Measurements from ENCODE around the gene BUD23.
A peak's percentile ranks its signal among the peaks of the same experiment; 100 is the strongest.
"Not testable (repeated sequence)": the region's sequence is repeated elsewhere in the genome, so short reads cannot be mapped to it uniquely, and the experiment has no call there.

Gene BUD23

GRCh38 chr7:73702665-73703064 lies 19.3 kb downstream of the BUD23 start:
- no peak for DNase-seq

DNA sequence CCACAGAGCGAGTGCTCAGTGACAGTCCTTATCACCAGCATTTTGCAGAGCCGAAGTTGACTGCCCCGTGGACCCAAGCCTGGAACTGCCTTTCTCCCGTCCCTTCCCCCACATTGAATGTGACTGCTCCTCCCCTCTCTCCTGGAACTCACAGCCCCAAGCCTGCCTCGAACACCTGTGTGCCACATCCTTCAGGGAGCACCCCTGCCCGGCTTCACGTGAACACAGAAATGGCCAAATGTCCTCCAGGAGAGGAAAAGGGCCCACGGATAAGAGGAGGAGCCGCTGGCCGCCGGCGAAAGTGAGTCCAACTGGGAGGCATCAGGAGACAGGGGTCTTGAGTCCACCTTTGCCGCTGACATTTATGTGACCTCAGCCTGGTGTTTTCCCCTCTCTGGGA lies 19.8 kb downstream of the BUD23 start:
- no peak for DNase-seq

DNA sequence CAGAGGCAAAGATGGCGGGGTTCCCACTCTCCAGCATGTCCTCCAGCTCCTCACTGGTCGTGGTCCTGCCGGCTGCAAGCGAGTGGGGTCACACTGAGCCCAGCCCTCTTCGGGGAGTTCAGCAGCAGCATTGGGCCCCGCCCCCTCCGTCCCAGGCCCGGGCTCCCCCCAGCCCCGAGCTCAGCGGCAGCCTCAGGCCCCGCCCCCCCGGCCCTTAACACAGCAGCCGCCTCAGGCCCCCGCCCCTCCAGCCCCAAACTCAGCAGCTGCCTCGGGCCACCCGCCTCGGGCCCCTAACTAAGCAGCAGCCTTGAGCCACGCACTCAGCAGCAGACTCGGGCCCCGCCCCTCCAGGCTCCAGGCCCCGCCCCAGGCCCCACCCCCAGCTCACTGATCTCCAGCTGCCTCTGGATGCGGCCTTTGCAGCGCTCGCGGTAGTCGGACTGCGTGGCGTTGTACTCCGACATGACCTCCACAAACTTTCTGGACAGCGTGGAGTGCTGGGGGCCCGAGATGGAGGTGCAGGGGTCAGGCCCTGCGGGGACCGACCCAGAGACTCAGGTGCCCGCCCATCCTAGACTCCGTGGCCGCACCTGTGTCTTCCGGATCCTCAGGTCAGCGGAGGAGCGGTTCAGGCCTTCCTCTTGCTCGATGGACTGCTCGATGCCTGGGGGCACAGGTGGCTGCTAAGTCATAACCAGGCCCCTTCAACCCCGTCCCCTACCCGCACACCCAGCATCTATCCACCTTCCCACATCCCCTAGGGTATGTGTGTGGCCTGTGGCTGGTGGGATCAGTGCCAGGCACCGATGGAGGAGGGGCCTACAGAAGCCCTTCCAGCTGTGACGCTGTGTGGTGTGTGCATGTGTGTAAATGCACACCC lies 20.6 kb downstream of the BUD23 start:
- peak; percentile 24 for DNase-seq

DNA sequence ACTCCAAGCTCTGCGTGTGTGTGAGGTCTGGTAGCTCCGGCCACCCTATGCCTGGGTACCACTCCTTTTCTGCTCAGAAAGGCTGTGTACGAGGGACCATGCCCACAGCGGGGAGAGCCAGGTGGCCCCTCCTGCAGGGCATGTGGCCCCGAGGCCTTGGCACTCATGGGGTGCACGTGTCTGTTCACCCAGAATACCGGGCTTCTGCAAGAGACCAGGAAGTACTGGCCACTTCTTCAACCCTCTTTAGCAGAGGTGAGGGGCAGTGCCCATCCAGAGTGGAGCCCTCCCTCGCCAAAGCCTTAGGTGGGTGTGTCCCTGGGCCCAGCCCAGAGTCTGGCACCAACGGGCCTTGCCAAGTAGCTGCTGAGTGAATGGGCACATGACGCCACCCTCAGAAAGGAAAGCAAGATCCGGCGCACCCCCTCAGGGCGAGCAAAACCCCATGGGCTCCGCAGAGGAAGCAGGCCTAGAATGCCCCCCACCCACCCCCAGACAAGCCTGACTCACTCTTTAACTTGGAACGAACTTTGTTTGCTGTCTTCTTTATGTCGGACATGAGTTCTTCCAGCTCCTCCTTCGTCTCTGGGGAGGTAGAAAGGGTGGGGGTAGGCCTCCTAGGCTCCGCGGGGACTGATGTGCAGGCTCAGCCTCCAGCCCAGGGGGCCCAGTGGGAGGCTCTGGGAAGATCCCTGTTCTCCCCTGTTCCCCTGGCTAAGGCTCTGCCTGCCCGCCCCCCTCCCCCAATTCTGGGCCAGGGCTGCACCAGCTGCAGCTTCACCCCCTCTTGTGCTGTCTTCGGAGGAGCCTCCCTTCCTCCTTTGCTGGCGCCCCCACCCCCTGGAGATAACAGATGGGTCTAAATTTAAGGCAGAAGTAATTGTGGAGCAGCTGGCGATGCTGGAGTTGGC lies 21.5 kb downstream of the BUD23 start:
- DNase-seq = no peak

- no peak for DNase-seq
Measured at GRCh38 chr7:73705551-73705920, 22.1 kb downstream of the BUD23 start.

- no peak for DNase-seq
Measured at GRCh38 chr7:73706126-73707044, 23.0 kb downstream of the BUD23 start.

DNA sequence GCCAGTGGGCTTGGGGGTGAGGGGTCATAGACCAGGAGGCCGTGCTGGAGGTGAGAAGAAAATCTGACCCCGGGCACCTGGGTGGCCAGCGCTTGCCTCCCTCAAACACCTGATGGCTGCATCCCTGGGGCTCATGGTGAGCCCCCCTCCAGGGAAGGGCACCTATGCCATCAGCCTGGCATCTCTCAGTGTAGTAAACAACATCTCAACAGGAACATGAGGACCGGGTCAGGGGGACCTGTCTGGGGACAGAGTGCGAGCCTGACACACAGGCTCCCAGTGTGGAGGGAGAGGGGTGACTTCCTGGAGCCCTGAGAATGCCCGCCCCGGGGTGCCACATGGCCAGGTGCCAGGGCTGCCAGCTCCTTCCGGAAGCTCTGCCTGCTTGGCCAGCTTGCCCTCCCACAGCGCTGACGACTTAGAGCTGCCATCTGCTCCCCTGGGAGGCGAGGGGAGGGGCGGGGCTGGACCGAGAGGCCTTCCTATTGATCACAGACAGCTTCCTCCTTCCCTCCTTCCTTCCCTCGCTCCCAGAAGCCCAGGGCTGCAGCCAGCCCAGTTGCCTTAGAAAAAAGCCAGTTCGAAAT lies 23.7 kb downstream of the BUD23 start:
- no peak for DNase-seq

GRCh38 chr7:73708961-73709549 lies 25.7 kb downstream of the BUD23 start:
- no peak for DNase-seq

- no peak for DNase-seq
Measured at GRCh38 chr7:73712773-73713172, 29.4 kb downstream of the BUD23 start.

DNA sequence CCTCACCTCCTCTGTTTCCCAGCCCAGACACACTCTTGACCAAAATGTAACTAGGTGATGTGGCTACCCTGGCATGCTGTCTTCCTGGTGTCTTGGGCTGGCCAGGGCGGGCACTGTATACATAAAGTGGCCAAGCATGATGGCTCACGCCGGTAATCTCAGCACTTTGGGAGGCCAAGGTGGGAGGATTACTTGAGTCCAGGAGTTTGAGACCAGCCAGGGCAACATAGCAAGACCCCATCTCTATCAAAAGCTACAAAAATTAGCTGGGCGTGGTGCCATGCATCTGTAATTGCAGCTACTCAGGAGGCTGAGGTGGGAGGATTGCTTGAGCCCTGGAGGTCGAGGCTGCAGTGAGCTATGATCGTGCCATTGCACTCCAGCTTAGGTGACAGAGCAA lies 29.9 kb downstream of the BUD23 start:
- DNase-seq = not testable (repeated sequence)

DNA sequence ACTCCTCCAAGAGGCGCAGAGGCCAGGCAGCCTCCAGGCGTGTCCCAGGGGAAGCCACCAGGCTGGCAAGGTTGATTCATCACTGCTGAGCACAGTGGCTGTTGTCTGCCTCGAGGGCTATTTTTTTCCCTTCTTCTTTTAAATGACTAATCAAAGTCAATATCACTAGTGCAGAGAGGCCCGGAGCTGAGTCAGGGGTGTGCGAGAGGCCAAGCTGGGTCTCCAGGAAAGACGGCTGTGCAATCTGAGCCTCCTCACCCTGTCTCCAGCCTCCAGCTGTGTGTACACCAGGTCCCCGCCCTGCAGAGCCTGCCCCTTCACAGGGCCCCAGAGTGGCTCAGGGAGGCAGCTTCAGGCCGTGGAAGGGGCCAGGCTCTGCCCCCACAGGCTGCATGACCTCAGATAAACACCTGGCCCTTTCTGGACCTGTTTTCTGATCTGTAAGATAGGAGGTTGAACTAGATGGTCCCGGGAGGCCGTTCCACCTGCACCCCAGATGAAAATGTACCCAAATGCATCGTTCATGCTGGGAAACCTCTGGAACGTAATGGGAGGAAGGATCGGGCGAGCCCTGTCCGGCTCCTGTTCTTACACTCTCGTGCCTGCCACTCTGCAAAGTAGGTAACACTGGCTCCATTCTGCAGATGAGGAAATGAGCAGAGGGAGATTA lies 32.4 kb downstream of the BUD23 start:
- DNase-seq = no peak

DNA sequence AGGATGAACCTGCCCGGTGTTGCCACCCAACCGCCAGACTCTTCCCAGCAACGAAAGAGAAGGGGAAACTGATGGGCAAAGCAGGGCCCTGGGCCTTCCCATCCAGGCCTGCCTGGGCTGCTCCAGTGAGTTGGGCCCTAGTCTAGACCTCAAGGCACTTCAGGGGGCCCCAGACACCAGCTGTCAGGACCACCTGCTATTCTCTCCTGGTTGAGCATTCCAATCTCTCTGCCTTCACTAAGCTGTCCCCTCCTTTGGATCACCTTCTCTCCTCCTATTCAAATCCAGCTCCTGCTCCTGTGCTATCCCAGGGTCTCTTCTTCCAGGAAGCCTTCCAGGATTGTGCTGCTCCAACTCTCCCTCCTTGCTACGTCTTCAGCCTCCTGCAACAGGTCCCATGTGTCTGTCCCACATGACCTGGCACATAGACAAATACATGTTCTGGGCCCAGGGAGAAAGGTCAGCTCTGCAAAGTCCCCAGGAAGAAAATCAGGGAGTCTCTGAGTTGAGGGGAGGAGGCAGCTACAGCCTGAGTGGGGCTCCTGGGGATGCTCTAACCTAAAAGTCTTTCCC lies 33.0 kb downstream of the BUD23 start:
- DNase-seq = no peak

- no peak for DNase-seq
Measured at GRCh38 chr7:73717025-73717807, 33.8 kb downstream of the BUD23 start.

DNA sequence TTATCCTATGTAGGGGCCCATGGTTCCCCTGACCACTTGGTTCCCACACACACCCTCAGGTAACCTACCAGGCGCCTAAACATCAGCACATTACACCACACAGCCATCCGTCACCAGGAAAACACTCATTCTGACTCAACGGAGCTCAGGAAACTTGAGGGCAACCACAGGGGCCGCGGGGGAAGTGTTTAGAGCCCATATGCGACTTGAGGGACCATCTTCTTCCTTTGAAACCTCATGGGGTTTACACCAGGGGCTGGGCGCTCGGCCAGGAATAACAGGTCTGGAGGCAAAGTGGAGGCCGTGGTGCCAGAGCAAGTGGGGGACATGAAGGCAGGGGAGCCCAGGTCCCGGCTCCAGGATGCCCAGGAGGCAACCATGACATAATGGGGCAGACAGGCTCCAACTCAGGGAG lies 34.6 kb downstream of the BUD23 start:
- no peak for DNase-seq

DNA sequence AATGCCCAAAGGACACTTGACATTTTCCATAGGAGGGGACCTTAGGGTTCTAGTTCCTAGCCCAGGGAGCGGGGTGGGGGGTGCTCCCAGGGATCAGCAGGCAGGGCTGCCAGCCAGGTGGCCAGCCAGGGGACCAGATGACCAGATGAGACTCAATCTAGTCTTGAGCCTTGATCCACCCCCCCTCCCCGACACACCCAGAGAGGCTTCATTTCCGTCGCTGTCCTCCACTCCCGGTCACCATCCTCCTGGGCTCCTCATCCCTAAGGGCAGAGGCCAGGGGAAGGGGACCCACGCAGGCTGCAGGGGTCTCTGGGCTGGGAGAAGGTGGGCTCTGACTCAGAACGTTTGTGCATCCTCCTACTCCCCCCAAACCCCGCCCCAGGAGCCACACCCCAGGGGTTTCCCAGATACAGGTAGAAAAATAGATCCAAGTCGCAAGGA lies 35.1 kb downstream of the BUD23 start:
- no peak for DNase-seq

DNA sequence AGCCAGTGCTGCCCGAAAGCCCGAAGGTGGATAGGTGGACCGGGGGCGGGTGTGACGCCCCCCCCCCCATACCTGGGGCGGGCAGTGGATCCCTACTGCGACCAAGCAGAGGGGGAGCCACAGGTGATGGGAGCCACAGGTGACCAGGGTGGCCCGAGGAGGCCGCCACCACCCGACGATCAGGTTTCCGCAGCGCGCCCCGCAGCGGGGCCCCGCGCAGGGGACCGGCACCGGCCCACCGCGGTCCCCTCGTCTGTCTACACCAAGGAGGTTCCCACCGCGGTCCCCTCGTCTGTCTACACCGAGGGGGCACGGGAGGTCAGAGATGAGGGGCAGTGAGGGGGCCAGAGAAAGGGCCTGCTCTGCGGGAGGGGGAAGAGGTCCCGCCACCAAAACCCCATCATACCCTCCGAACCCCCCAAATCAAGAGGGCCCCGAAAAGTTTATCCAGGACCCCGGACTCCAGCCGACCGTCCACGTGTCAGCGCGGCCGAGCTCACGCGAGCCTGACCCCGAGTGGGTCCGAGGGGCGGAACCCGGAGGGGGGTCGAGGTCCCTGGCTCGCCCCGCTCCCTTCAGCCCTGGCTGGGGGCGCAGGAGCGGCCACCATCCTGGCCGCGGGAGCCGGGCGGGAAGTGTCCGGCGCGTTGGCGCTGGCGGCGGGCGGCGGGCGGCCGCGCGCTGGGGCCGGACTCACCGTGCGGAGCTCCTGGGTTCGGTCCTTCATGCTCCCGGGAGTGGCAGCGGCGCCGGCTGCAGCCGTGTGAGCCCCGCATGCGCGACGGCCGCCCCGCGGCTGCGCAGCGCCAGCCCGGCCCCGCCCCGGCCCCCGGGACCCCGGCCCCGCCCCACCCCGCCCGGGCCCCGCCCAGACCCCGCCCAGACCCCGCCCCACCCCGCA lies 35.8 kb downstream of the BUD23 start, which contains the start of gene STX1A:
Gene STX1A (minus strand): TSS at position 765 of the 901 bp plus-strand sequence. CDS start 38 bp downstream, at position 727.
- DNase-seq = no peak

- no peak for DNase-seq
Measured at GRCh38 chr7:73719806-73720169, 36.4 kb downstream of the BUD23 start.

DNA sequence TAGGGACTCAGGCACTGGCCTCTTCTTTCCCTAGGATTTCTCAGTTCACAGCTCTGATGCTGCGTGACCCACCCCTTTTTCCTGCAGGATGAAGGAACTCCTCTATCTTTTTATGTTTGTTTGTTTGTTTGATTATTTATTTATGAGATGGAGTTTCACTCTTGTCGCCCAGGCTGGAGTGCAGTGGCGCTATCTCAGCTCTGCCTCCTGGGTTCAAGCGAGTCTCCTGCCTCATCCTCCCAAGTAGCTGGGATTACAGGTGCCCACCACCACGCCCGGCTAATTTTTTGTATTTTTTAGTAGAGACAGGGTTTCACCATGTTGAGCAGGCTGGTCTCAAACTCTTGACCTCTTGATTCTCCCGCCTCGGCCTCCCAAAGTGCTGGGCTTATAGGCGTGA lies 37.0 kb downstream of the BUD23 start:
- not testable (repeated sequence) for DNase-seq

DNA sequence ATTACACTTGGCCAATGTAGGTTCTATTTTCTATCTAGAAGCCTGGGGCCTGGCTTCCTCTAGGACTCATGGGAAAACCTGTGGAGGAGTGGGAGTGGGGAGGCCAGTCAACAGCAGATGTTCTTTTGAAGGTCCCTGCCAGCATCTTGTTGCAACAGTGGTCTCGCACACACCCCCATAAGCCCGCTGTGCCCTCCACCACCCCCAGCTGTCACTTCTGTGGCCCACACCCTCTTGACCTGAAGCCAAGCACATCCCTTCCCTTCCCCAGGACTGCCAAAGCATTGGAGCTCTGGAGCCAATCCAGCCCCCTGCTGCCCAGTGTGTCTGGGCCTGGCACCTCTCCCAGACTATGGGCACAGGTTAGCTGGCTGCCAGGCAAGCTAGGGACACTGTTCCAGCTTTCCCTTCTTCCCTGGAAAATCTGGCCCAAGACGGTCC lies 38.0 kb downstream of the BUD23 start:
- no peak for DNase-seq

Measured in NCI-H526 treated with DMSO at 0.1 percent for 48 hours (cell line).